Measurements from ENCODE around the gene TTC39A.

Gene TTC39A

GRCh38 chr1:51297401-51298321 lies 32.7 kb downstream of the TTC39A start:
- DNase-seq (ENCODE audit: low read depth in 2 of 2): no peak

- DNase-seq (ENCODE audit: low read depth in 2 of 2): peak; percentile 61 to 80
Measured at GRCh38 chr1:51296383-51297357, 33.7 kb downstream of the TTC39A start.

GRCh38 chr1:51295926-51296325 lies 34.4 kb downstream of the TTC39A start:
- no peak for DNase-seq (ENCODE audit: low read depth in 2 of 2)

GRCh38 chr1:51294566-51295184 lies 35.7 kb downstream of the TTC39A start:
- no peak for DNase-seq (ENCODE audit: low read depth in 2 of 2)

GRCh38 chr1:51293898-51294515 lies 36.4 kb downstream of the TTC39A start:
- DNase-seq (ENCODE audit: low read depth in 2 of 2): no peak

GRCh38 chr1:51290489-51290847 lies 39.9 kb downstream of the TTC39A start:
- no peak for DNase-seq (ENCODE audit: low read depth in 2 of 2)

- DNase-seq (ENCODE audit: low read depth in 2 of 2): no peak
Measured at GRCh38 chr1:51289676-51290488, 40.5 kb downstream of the TTC39A start.

GRCh38 chr1:51288578-51288977 lies 41.8 kb downstream of the TTC39A start:
- no peak for DNase-seq (ENCODE audit: low read depth in 2 of 2)

- DNase-seq (ENCODE audit: low read depth in 2 of 2): no peak
Measured at GRCh38 chr1:51287966-51288365, 42.4 kb downstream of the TTC39A start.

- DNase-seq (ENCODE audit: low read depth in 2 of 2): no peak
Measured at GRCh38 chr1:51285055-51285454, 45.3 kb downstream of the TTC39A start.

GRCh38 chr1:51284487-51284954 lies 45.8 kb downstream of the TTC39A start:
- no peak for DNase-seq (ENCODE audit: low read depth in 2 of 2)

- no peak for DNase-seq (ENCODE audit: low read depth in 2 of 2)
Measured at GRCh38 chr1:51283979-51284378, 46.4 kb downstream of the TTC39A start.

- no peak for DNase-seq (ENCODE audit: low read depth in 2 of 2)
Measured at GRCh38 chr1:51282605-51283004, 47.8 kb downstream of the TTC39A start.

GRCh38 chr1:51281807-51282206 lies 48.6 kb downstream of the TTC39A start:
- no peak for DNase-seq (ENCODE audit: low read depth in 2 of 2)

- DNase-seq (ENCODE audit: low read depth in 2 of 2): no peak
Measured at GRCh38 chr1:51280321-51280978, 49.9 kb downstream of the TTC39A start.

- no peak for DNase-seq (ENCODE audit: low read depth in 2 of 2)
Measured at GRCh38 chr1:51276286-51276685, 54.1 kb downstream of the TTC39A start.

GRCh38 chr1:51274676-51275075 lies 55.7 kb downstream of the TTC39A start:
- no peak for DNase-seq (ENCODE audit: low read depth in 2 of 2)

- DNase-seq (ENCODE audit: low read depth in 2 of 2): no peak
Measured at GRCh38 chr1:51272916-51273315, 57.4 kb downstream of the TTC39A start.

GRCh38 chr1:51270751-51271150 lies 59.6 kb downstream of the TTC39A start:
- DNase-seq (ENCODE audit: low read depth in 2 of 2): no peak

- no peak for DNase-seq (ENCODE audit: low read depth in 2 of 2)
Measured at GRCh38 chr1:51268634-51269033, 61.7 kb downstream of the TTC39A start.
